ENCODE results near the gene ANKRD7. TPM values are rescaled to one million over a fixed set of nuclear protein-coding genes. Genes with fewer than 3 reads are reported as not detected.

The ANKRD7 gene
- total RNA-seq, 1 donor from 2014 or later = 3.1 TPM

DNA sequence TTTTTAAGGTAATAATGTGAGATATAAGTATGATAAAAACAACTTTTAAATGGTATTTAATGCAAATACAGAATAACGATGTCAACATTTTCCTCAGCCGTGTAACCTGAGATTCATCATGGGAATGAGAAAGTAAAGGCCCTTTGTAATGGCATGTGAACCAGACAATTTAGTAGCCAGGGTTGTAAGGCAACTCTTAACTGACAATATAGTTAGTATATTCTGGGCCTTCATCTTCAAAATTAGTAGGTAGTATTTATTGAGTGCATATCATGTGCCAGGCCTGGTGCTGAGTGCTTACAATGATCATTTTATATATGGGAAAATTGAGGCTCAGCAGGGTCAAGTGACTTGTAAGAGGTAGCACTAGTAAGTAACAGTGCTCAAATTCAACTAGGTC is 29.9 kb upstream of the ANKRD7 start:
- no peaks in the 10 kb centered on the region for H3K4me1 ChIP-seq (ENCODE audit: control insufficient read depth in 3 of 3, insufficient read depth in 3 of 3, low read length in 3 of 3)
- no peak overlapping the region for H3K27ac ChIP-seq (ENCODE audit: low read depth, low read length)
- peaks cover 0 to 5% (median 4%) of the 10 kb centered on the region in 3 donors for H3K36me3 ChIP-seq (ENCODE audit: control insufficient read depth in 3 of 3, insufficient read depth in 3 of 3, low read length in 3 of 3)
- H3K9me3 ChIP-seq (ENCODE audit: control insufficient read depth in 3 of 3, low read length in 3 of 3) = no peaks in the 10 kb centered on the region
- H3K4me3 ChIP-seq (ENCODE audit: low read length in 3 of 3) = no peak overlapping the region
- H3K9ac ChIP-seq (ENCODE audit: low read depth in 1 of 3, low read length in 3 of 3) = no peak overlapping the region
- no peaks in the 10 kb centered on the region for H3K27me3 ChIP-seq (ENCODE audit: control insufficient read depth in 3 of 3, insufficient read depth in 3 of 3, low read length in 3 of 3)

DNA sequence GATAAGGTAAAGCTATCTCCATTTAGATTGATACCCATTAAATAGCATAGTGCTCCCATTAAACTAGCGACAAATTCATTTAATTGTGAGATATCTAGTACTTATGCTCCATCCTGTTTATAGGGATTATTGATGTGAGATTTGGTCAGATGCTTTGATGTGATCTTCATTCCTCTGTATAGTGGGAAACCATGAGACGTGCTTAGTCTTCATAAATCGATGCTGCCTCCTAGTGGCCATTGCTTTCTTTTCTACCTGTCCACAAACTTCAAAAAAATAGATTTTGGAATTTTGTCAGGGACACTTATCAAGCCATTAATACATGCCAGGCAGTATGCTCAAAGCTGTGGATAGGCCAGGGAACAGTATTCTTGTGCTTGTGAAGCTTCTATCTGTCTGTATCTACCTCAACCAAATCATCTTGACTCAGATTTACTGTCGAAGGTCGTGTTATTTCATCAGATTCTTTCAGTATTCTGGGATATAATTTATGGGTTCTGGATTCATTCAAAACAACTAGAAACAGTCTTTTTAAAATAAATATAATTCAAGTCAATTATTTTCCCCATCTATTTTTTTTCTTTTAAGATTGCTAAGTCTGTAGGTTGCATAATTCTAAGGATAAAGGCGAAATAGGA is 28.5 kb upstream of the ANKRD7 start:
- no peak overlapping the region for H3K27ac ChIP-seq (ENCODE audit: low read depth, low read length)
- no peaks in the 10 kb centered on the region for H3K9me3 ChIP-seq (ENCODE audit: control insufficient read depth in 3 of 3, low read length in 3 of 3)
- H3K4me1 ChIP-seq (ENCODE audit: control insufficient read depth in 3 of 3, insufficient read depth in 3 of 3, low read length in 3 of 3) = no peaks in the 10 kb centered on the region
- no peaks in the 10 kb centered on the region for H3K27me3 ChIP-seq (ENCODE audit: control insufficient read depth in 3 of 3, insufficient read depth in 3 of 3, low read length in 3 of 3)
- peaks cover 0 to 5% (median 3%) of the 10 kb centered on the region in 3 donors for H3K36me3 ChIP-seq (ENCODE audit: control insufficient read depth in 3 of 3, insufficient read depth in 3 of 3, low read length in 3 of 3)
- no peak overlapping the region for H3K9ac ChIP-seq (ENCODE audit: low read depth in 1 of 3, low read length in 3 of 3)
- H3K4me3 ChIP-seq (ENCODE audit: low read length in 3 of 3) = no peak overlapping the region

GRCh38 chr7:118202061-118202460 is 22.4 kb upstream of the ANKRD7 start:
- no peak overlapping the region for H3K9ac ChIP-seq (ENCODE audit: low read depth in 1 of 3, low read length in 3 of 3)
- no peaks in the 10 kb centered on the region for H3K9me3 ChIP-seq (ENCODE audit: control insufficient read depth in 3 of 3, low read length in 3 of 3)
- no peak overlapping the region for H3K4me3 ChIP-seq (ENCODE audit: low read length in 3 of 3)
- no peak overlapping the region for H3K27ac ChIP-seq (ENCODE audit: low read depth, low read length)
- H3K36me3 ChIP-seq (ENCODE audit: control insufficient read depth in 3 of 3, insufficient read depth in 3 of 3, low read length in 3 of 3) = no peaks in the 10 kb centered on the region
- H3K27me3 ChIP-seq (ENCODE audit: control insufficient read depth in 3 of 3, insufficient read depth in 3 of 3, low read length in 3 of 3) = no peaks in the 10 kb centered on the region
- H3K4me1 ChIP-seq (ENCODE audit: control insufficient read depth in 3 of 3, insufficient read depth in 3 of 3, low read length in 3 of 3) = no peaks in the 10 kb centered on the region

DNA sequence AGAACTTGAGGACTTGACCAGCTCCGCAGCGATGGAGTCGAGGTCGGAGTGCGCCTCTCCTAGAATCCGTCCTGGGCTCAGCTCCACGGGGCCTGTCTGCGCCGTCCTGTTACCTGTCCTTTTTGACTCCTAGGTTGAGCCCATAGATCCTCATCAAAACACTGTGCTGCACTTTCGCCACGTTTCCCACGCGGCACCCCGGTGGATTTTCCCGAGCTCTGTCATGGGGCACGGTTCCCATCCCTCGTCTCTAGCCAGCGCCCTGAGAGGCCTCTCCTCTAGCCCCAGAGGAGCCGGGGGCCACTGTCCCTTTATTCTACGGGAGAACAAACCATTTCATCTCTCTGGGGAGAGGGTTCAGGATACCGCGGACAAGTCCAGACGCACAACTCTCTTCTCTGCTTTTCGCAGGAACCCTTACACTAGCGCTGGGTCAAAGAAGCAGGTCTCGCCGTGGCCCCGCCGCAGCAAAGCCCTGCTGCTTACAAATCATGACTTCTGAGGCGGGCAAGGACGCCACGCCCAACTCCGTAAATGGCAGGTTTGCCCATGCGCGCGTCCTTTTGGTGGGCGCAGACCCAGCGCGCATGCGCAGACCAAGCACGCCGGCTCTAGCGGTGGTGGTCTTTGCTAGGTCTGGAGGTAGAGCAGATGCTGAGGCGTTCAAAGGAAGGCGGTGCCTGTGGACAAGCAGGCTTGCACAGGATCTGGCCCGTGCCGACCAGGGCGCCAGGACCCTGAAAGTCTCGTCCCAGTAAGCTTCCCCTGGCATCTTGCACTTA is 10.3 kb upstream of the ANKRD7 start:
- H3K27ac ChIP-seq (ENCODE audit: low read depth, low read length) = peak overlapping the region; percentile 28

DNA sequence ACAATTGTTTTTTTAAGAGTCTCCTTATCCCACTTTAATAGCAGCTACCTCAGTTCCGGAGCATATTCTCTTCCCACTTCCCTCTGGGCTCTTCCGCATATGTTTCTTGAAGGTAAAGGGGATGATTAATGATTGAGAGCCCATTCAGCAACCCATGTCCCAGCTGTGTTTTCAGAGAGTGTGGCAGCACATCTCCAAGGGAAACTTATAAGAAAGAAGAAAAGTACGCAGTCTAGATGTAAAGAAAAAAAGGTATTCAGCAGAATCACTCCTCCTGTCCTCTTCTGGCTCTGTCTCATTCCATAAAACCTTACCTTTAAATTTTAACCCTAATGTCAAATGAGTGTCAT is 9.7 kb upstream of the ANKRD7 start:
- Histone ChIP-seq H3K9me3 (ENCODE audit: control insufficient read depth in 3 of 3, low read length in 3 of 3) (no peaks in the 10 kb centered on the region), H3K27me3 (ENCODE audit: control insufficient read depth in 3 of 3, insufficient read depth in 3 of 3, low read length in 3 of 3) (no peaks in the 10 kb centered on the region), H3K4me3 (ENCODE audit: low read length in 3 of 3) (peak overlapping the region; percentile 85 to 95 (median 88)), H3K36me3 (ENCODE audit: control insufficient read depth in 3 of 3, insufficient read depth in 3 of 3, low read length in 3 of 3) (no peaks in the 10 kb centered on the region), H3K9ac (ENCODE audit: low read depth in 1 of 3, low read length in 3 of 3) (peak overlapping the region; percentile 64 to 81 (median 81)), H3K4me1 (ENCODE audit: control insufficient read depth in 3 of 3, insufficient read depth in 3 of 3, low read length in 3 of 3) (peaks cover 5 to 9% (median 8%) of the 10 kb centered on the region in 3 donors), H3K27ac (ENCODE audit: low read depth, low read length) (no peak overlapping the region)

More for the DNA sequence above, 10.3 kb upstream of the ANKRD7 start:
- Histone ChIP-seq H3K9ac (ENCODE audit: low read depth in 1 of 3, low read length in 3 of 3) (peak overlapping the region; percentile 64 to 81 (median 81)), H3K4me3 (ENCODE audit: low read length in 3 of 3) (peak overlapping the region; percentile 85 to 95 (median 88)), H3K27me3 (ENCODE audit: control insufficient read depth in 3 of 3, insufficient read depth in 3 of 3, low read length in 3 of 3) (no peaks in the 10 kb centered on the region), H3K36me3 (ENCODE audit: control insufficient read depth in 3 of 3, insufficient read depth in 3 of 3, low read length in 3 of 3) (no peaks in the 10 kb centered on the region), H3K9me3 (ENCODE audit: control insufficient read depth in 3 of 3, low read length in 3 of 3) (no peaks in the 10 kb centered on the region), H3K4me1 (ENCODE audit: control insufficient read depth in 3 of 3, insufficient read depth in 3 of 3, low read length in 3 of 3) (peaks cover 5 to 9% (median 8%) of the 10 kb centered on the region in 3 donors)

- H3K9me3 ChIP-seq (ENCODE audit: control insufficient read depth in 3 of 3, low read length in 3 of 3) = no peaks in the 10 kb centered on the region
- no peak overlapping the region for H3K9ac ChIP-seq (ENCODE audit: low read depth in 1 of 3, low read length in 3 of 3)
- no peak overlapping the region for H3K27ac ChIP-seq (ENCODE audit: low read depth, low read length)
- no peaks in the 10 kb centered on the region for H3K27me3 ChIP-seq (ENCODE audit: control insufficient read depth in 3 of 3, insufficient read depth in 3 of 3, low read length in 3 of 3)
- peaks cover 5 to 9% (median 8%) of the 10 kb centered on the region in 3 donors for H3K4me1 ChIP-seq (ENCODE audit: control insufficient read depth in 3 of 3, insufficient read depth in 3 of 3, low read length in 3 of 3)
- H3K4me3 ChIP-seq (ENCODE audit: low read length in 3 of 3) = no peak overlapping the region
- no peaks in the 10 kb centered on the region for H3K36me3 ChIP-seq (ENCODE audit: control insufficient read depth in 3 of 3, insufficient read depth in 3 of 3, low read length in 3 of 3)
Measured at GRCh38 chr7:118217210-118217619, 7.3 kb upstream of the ANKRD7 start.

- no peak overlapping the region for H3K4me3 ChIP-seq (ENCODE audit: low read length in 3 of 3)
- H3K9ac ChIP-seq (ENCODE audit: low read depth in 1 of 3, low read length in 3 of 3) = no peak overlapping the region
- peaks cover 5 to 9% (median 8%) of the 10 kb centered on the region in 3 donors for H3K4me1 ChIP-seq (ENCODE audit: control insufficient read depth in 3 of 3, insufficient read depth in 3 of 3, low read length in 3 of 3)
- H3K36me3 ChIP-seq (ENCODE audit: control insufficient read depth in 3 of 3, insufficient read depth in 3 of 3, low read length in 3 of 3) = no peaks in the 10 kb centered on the region
- H3K9me3 ChIP-seq (ENCODE audit: control insufficient read depth in 3 of 3, low read length in 3 of 3) = no peaks in the 10 kb centered on the region
- no peak overlapping the region for H3K27ac ChIP-seq (ENCODE audit: low read depth, low read length)
- no peaks in the 10 kb centered on the region for H3K27me3 ChIP-seq (ENCODE audit: control insufficient read depth in 3 of 3, insufficient read depth in 3 of 3, low read length in 3 of 3)
Measured at GRCh38 chr7:118218413-118219156, 5.9 kb upstream of the ANKRD7 start.

- no peak overlapping the region for H3K9ac ChIP-seq (ENCODE audit: low read depth in 1 of 3, low read length in 3 of 3)
- H3K27me3 ChIP-seq (ENCODE audit: control insufficient read depth in 3 of 3, insufficient read depth in 3 of 3, low read length in 3 of 3) = no peaks in the 10 kb centered on the region
Measured at GRCh38 chr7:118219157-118219512, 5.4 kb upstream of the ANKRD7 start.

DNA sequence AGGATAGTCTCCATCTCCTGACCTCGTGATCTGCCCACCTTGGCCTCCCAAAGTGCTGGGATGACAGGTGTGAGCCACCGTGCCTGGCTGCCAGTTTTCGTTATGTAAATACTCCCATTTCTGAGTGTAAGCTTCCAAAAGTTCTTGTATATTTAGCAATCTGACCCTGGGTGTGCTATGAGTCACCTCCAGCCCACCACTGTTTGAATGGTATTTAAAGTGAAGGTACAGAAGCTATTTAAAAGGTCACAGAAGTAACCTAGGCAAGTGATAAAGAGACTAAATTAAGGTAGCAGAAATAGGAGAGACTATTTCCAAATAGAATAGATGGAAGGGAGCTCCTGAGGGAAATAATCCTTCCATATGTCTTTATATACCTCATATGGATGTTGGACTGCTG is 3.9 kb upstream of the ANKRD7 start:
- H3K27me3 ChIP-seq (ENCODE audit: control insufficient read depth in 3 of 3, insufficient read depth in 3 of 3, low read length in 3 of 3) = no peaks in the 10 kb centered on the region
- no peak overlapping the region for H3K27ac ChIP-seq (ENCODE audit: low read depth, low read length)
- no peak overlapping the region for H3K9ac ChIP-seq (ENCODE audit: low read depth in 1 of 3, low read length in 3 of 3)
- H3K9me3 ChIP-seq (ENCODE audit: control insufficient read depth in 3 of 3, low read length in 3 of 3) = no peaks in the 10 kb centered on the region
- H3K36me3 ChIP-seq (ENCODE audit: control insufficient read depth in 3 of 3, insufficient read depth in 3 of 3, low read length in 3 of 3) = no peaks in the 10 kb centered on the region
- H3K4me1 ChIP-seq (ENCODE audit: control insufficient read depth in 3 of 3, insufficient read depth in 3 of 3, low read length in 3 of 3) = no peaks in the 10 kb centered on the region
- no peak overlapping the region for H3K4me3 ChIP-seq (ENCODE audit: low read length in 3 of 3)

More at GRCh38 chr7:118219157-118219512, 5.4 kb upstream of the ANKRD7 start:
- H3K27ac ChIP-seq (ENCODE audit: low read depth, low read length) = no peak overlapping the region
- H3K9me3 ChIP-seq (ENCODE audit: control insufficient read depth in 3 of 3, low read length in 3 of 3) = no peaks in the 10 kb centered on the region
- H3K4me1 ChIP-seq (ENCODE audit: control insufficient read depth in 3 of 3, insufficient read depth in 3 of 3, low read length in 3 of 3) = peaks cover 5% of the 10 kb centered on the region in 3 donors
- H3K4me3 ChIP-seq (ENCODE audit: low read length in 3 of 3) = no peak overlapping the region
- no peaks in the 10 kb centered on the region for H3K36me3 ChIP-seq (ENCODE audit: control insufficient read depth in 3 of 3, insufficient read depth in 3 of 3, low read length in 3 of 3)

- no peaks in the 10 kb centered on the region for H3K27me3 ChIP-seq (ENCODE audit: control insufficient read depth in 3 of 3, insufficient read depth in 3 of 3, low read length in 3 of 3)
- no peak overlapping the region for H3K9ac ChIP-seq (ENCODE audit: low read depth in 1 of 3, low read length in 3 of 3)
- no peaks in the 10 kb centered on the region for H3K9me3 ChIP-seq (ENCODE audit: control insufficient read depth in 3 of 3, low read length in 3 of 3)
- no peaks in the 10 kb centered on the region for H3K4me1 ChIP-seq (ENCODE audit: control insufficient read depth in 3 of 3, insufficient read depth in 3 of 3, low read length in 3 of 3)
- no peak overlapping the region for H3K4me3 ChIP-seq (ENCODE audit: low read length in 3 of 3)
- no peak overlapping the region for H3K27ac ChIP-seq (ENCODE audit: low read depth, low read length)
- H3K36me3 ChIP-seq (ENCODE audit: control insufficient read depth in 3 of 3, insufficient read depth in 3 of 3, low read length in 3 of 3) = no peaks in the 10 kb centered on the region
Measured at GRCh38 chr7:118222591-118222990, 1.9 kb upstream of the ANKRD7 start.

Measured in skeletal muscle tissue (tissue), 4 donors.